Caco-2 (cell line): Measurements from ENCODE around the gene IL1RAP. TPM values are rescaled to one million over a fixed set of nuclear protein-coding genes. Genes with fewer than 3 reads are reported as not detected.

Source experiments
- BruUV-seq: library from RNA; stranded (reverse); fragments of 400-500 nt; replicated peaks from 2 replicates; lab custom pipeline; 2021; lab: Mats Ljungman, UMichigan
- CTCF ChIA-PET: fragments of 300-600 bp; sonication (Branson Sonifier 250); formaldehyde crosslinking; loops from one replicate; lab custom pipeline; 2022; ENCODE audit warnings: antibody characterized with exemption; lab: Charles Lee
- POLR2A ChIA-PET: fragments of 300-600 bp; sonication (Branson Sonifier 250); formaldehyde crosslinking; loops from one replicate; lab custom pipeline; 2022; ENCODE audit warnings: antibody characterized with exemption; lab: Charles Lee
- DNase-seq, 2 experiments: peaks; one replicate each; pipeline versions ENCODE4 v3.0.0 to v3.0.0-alpha.2; 2020 to 2022
- H3K27me3 ChIP-seq: replicated peaks from 2 replicates; pipeline ENCODE4 v1.6.0; 2011; ENCODE audit warnings: low read length; ENCODE audit not compliant: control insufficient read depth, insufficient read depth
- H3K36me3 ChIP-seq: 2 replicates; pipeline ENCODE4 v1.5.1; 2011; ENCODE audit warnings: low read length; ENCODE audit not compliant: control insufficient read depth, insufficient read depth
- H3K4me1 ChIP-seq: fragments of 250-450 bp; sonication (Bioruptor Pico); 2 replicates; pipeline ENCODE4 v1.5.1; 2020; ENCODE audit warnings: mild to moderate bottlenecking
- H3K4me3 ChIP-seq: 2 replicates; pipeline ENCODE4 v1.5.1; 2011; ENCODE audit warnings: low read depth, mild to moderate bottlenecking, control low read depth, low read length
- H3K9me3 ChIP-seq: fragments of 250-450 bp; sonication (Bioruptor Pico); 2 replicates; pipeline ENCODE4 v1.5.1; 2020; ENCODE audit warnings: mild to moderate bottlenecking, moderate library complexity
- H3K27ac Mint-ChIP-seq: one replicate; pipeline ENCODE4 v1.8.0; 2022; ENCODE audit warnings: mixed read lengths; ENCODE audit not compliant: unreplicated experiment
- H3K27me3 Mint-ChIP-seq: one replicate; pipeline ENCODE4 v1.8.0; 2022; ENCODE audit warnings: mixed read lengths; ENCODE audit not compliant: insufficient read depth, unreplicated experiment
- H3K36me3 Mint-ChIP-seq: one replicate; pipeline ENCODE4 v1.8.0; 2022; ENCODE audit warnings: mild to moderate bottlenecking, mixed read lengths; ENCODE audit not compliant: insufficient read depth, unreplicated experiment
- H3K4me1 Mint-ChIP-seq: one replicate; pipeline ENCODE4 v1.8.0; 2022; ENCODE audit warnings: low read depth, mixed read lengths; ENCODE audit not compliant: unreplicated experiment
- H3K4me3 Mint-ChIP-seq: one replicate; pipeline ENCODE4 v1.8.0; 2022; ENCODE audit warnings: mild to moderate bottlenecking, moderate library complexity, mixed read lengths; ENCODE audit not compliant: unreplicated experiment
- H3K9me3 Mint-ChIP-seq: one replicate; pipeline ENCODE4 v1.8.0; 2022; ENCODE audit warnings: mixed read lengths; ENCODE audit not compliant: unreplicated experiment
- intact Hi-C: fragments of 100-400 bp; cut with micrococcal nuclease; formaldehyde crosslinking; loops from one replicate; pipeline ENCODE4 v1.10.0; 2022; ENCODE audit not compliant: unreplicated experiment
- total RNA-seq: library from RNA; stranded (reverse); gene quantifications from 2 replicates; pipeline ENCODE4 v1.2.3, GENCODE V29; 2022
- TF ChIP-seq, protein P1 (sequence below), 2 experiments: fragments of 200-600 bp in 1 of 2; IDR thresholded peaks; 1 replicate in 1 of 2; 2 replicates in 1 of 2; pipeline versions ENCODE4 v1.5.1 to v1.8.0; 2011 to 2022; ENCODE audit warnings: antibody characterized with exemption in 1 of 2, control low read depth in 1 of 2, inconsistent platforms in 1 of 2, low read depth in 1 of 2, low read length in 1 of 2, mild to moderate bottlenecking in 1 of 2, moderate library complexity in 1 of 2; ENCODE audit not compliant: insufficient read depth in 1 of 2, severe bottlenecking in 1 of 2, unreplicated experiment in 1 of 2

IL1RAP gene
- total RNA-seq, 1 experiment from 2014 or later: 5.1 TPM

- peaks cover 28% of the 10 kb centered on the region for H3K4me1 ChIP-seq
- CTCF ChIA-PET: interaction anchor here (0.6 to 2.0 kb wide), 2 partner anchors 9 to 80 kb away, joined by 3 to 8 read pairs; partner anchors contain the start of gene IL1RAP
- Mint-ChIP-seq H3K4me3 (no peak overlapping the region), H3K4me1 (peaks cover 16% of the 10 kb centered on the region), H3K27me3 (no peaks in the 10 kb centered on the region), H3K9me3 (no peaks in the 10 kb centered on the region), H3K36me3 (no peaks in the 10 kb centered on the region), H3K27ac (no peak overlapping the region)
- no peaks in the 10 kb centered on the region for H3K27me3 ChIP-seq
- H3K9me3 ChIP-seq: no peaks in the 10 kb centered on the region
- POLR2A ChIA-PET: no interaction called here
- H3K36me3 ChIP-seq: no peaks in the 10 kb centered on the region
- TF ChIP-seq, protein P1, sequence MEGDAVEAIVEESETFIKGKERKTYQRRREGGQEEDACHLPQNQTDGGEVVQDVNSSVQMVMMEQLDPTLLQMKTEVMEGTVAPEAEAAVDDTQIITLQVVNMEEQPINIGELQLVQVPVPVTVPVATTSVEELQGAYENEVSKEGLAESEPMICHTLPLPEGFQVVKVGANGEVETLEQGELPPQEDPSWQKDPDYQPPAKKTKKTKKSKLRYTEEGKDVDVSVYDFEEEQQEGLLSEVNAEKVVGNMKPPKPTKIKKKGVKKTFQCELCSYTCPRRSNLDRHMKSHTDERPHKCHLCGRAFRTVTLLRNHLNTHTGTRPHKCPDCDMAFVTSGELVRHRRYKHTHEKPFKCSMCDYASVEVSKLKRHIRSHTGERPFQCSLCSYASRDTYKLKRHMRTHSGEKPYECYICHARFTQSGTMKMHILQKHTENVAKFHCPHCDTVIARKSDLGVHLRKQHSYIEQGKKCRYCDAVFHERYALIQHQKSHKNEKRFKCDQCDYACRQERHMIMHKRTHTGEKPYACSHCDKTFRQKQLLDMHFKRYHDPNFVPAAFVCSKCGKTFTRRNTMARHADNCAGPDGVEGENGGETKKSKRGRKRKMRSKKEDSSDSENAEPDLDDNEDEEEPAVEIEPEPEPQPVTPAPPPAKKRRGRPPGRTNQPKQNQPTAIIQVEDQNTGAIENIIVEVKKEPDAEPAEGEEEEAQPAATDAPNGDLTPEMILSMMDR (IDR thresholded peaks at IDR 0.05; ENCODE audit: insufficient read depth in 1 of 2, low read depth in 1 of 2, low read length in 1 of 2, severe bottlenecking in 1 of 2, unreplicated experiment in 1 of 2): no peak
- H3K4me3 ChIP-seq: no peak overlapping the region
- no TSS peak for BruUV-seq
- intact Hi-C loops: loop anchor here (1.0 kb wide), 1 partner anchor 9 kb away; no protein-coding TSS in a partner anchor
- no peak for DNase-seq
These were observed 9.3 kb upstream of the IL1RAP start for GRCh38 chr3:190504354-190505125.

DNA sequence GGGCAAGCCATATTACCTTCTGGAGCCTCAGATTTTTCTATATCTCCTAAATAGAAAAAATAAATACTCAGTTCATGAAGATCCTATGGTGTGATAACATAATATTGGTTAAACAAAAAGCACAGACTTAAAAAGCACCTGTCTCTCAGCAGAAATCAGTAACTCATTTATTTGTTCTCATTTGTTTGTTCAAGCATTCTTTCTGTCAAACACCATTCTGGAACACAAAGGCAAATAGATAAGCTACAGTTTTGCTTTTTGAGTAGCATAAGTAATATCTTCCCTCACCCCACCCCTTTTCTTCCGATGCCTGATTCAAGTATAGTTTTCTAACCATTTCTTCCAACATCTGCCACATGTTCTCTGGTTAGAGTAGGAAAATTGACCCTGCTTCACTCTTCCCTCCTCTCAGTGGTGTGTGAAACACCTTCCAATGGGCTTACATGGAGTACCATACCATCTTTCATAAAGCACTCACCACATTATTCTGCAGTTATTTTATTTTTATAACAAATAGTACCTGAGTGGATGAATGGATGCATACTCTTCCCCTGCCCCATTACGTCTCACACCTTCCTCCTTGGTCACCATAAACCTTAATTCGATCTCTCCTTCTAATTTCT lies 8.4 kb upstream of the IL1RAP start:
- no TSS peak for BruUV-seq
- CTCF ChIA-PET: interaction anchor here (0.6 to 2.0 kb wide), 2 partner anchors 8 to 13 kb away, joined by 4 to 8 read pairs; partner anchors contain the start of gene IL1RAP

GRCh38 chr3:190506271-190506670 lies 7.6 kb upstream of the IL1RAP start:
- H3K4me3 ChIP-seq: no peak overlapping the region
- Mint-ChIP-seq H3K4me3 (no peak overlapping the region), H3K36me3 (no peaks in the 10 kb centered on the region), H3K27me3 (no peaks in the 10 kb centered on the region), H3K27ac (no peak overlapping the region), H3K9me3 (no peaks in the 10 kb centered on the region), H3K4me1 (peaks cover 16% of the 10 kb centered on the region)
- ChIA-PET CTCF (no interaction called here), POLR2A (no interaction called here)
- no peak for DNase-seq
- BruUV-seq: no TSS peak
- H3K27me3 ChIP-seq: no peaks in the 10 kb centered on the region
- no peaks in the 10 kb centered on the region for H3K36me3 ChIP-seq
- no peaks in the 10 kb centered on the region for H3K9me3 ChIP-seq
- peaks cover 28% of the 10 kb centered on the region for H3K4me1 ChIP-seq
- intact Hi-C loops: no loop called here
- TF ChIP-seq, protein P1 (IDR thresholded peaks at IDR 0.05; ENCODE audit: insufficient read depth in 1 of 2, low read depth in 1 of 2, low read length in 1 of 2, severe bottlenecking in 1 of 2, unreplicated experiment in 1 of 2): no peak

More for the DNA sequence above, 8.4 kb upstream of the IL1RAP start:
- no peak overlapping the region for H3K27ac Mint-ChIP-seq
- TF ChIP-seq, protein P1 (IDR thresholded peaks at IDR 0.05; ENCODE audit: insufficient read depth in 1 of 2, low read depth in 1 of 2, low read length in 1 of 2, severe bottlenecking in 1 of 2, unreplicated experiment in 1 of 2): no peak
- POLR2A ChIA-PET: no interaction called here
- Histone ChIP-seq H3K27me3 (no peaks in the 10 kb centered on the region), H3K36me3 (no peaks in the 10 kb centered on the region), H3K4me3 (no peak overlapping the region), H3K4me1 (peaks cover 28% of the 10 kb centered on the region), H3K9me3 (no peaks in the 10 kb centered on the region)
- intact Hi-C loops: loop anchor here (1.0 kb wide), 1 partner anchor 8 kb away; no protein-coding TSS in a partner anchor
- H3K36me3 Mint-ChIP-seq: no peaks in the 10 kb centered on the region
- no peaks in the 10 kb centered on the region for H3K9me3 Mint-ChIP-seq
- DNase-seq: peak in 1 of 2 experiments; percentile 32
- no peaks in the 10 kb centered on the region for H3K27me3 Mint-ChIP-seq
- H3K4me3 Mint-ChIP-seq: peak overlapping the region; percentile 41
- peaks cover 16% of the 10 kb centered on the region for H3K4me1 Mint-ChIP-seq
